Stomach (tissue), 9 donors: ENCODE data around the gene PLCB4. TPM values are rescaled to one million over a fixed set of nuclear protein-coding genes. Genes with fewer than 3 reads are reported as not detected.

Source experiments
- DNase-seq, 2 donors: peaks; one replicate each; pipeline versions ENCODE4 v3.0.0 to v3.0.0-alpha.2; 2013 to 2019
- H3K27ac ChIP-seq, 5 donors: fragments of 200-600 bp in 4 of 5; sonication (generic) in 4 of 5; one replicate each; pipeline ENCODE4 v1.5.1; 2013 to 2019; ENCODE audit warnings: mild to moderate bottlenecking in 1 of 5, moderate library complexity in 1 of 5
- H3K27me3 ChIP-seq, 3 donors: fragments of 200-600 bp; sonication (generic); one replicate each; pipeline ENCODE4 v1.5.1; 2017 to 2019; ENCODE audit warnings: mixed run types in 1 of 3
- H3K36me3 ChIP-seq, 4 donors: fragments of 200-600 bp; sonication (generic); 1 replicate in 3 of 4; 2 replicates in 1 of 4; pipeline ENCODE4 v1.5.1; 2016 to 2019
- H3K4me1 ChIP-seq, 4 donors: fragments of 200-600 bp; sonication (generic); one replicate each; pipeline ENCODE4 v1.5.1; 2016 to 2019
- H3K4me3 ChIP-seq, 4 donors: fragments of 200-600 bp; sonication (generic) in 3 of 4; one replicate each; pipeline ENCODE4 v1.5.1; 2016 to 2019; ENCODE audit warnings: mild to moderate bottlenecking in 1 of 4
- H3K9me3 ChIP-seq, 4 donors: fragments of 200-600 bp; sonication (generic); one replicate each; pipeline ENCODE4 v1.5.1; 2016 to 2019
- EP300 ChIP-seq: sonication (generic); formaldehyde crosslinking; IDR thresholded peaks from one replicate; pipeline ENCODE4 v1.6.1; 2017; ENCODE audit warnings: antibody characterized with exemption
- POLR2A ChIP-seq, 4 donors: fragments of 450-650 bp; IDR thresholded peaks; one replicate each; pipeline ENCODE4 v1.6.1; 2016; ENCODE audit warnings: antibody characterized with exemption in 4 of 4, control low read depth in 2 of 4, mild to moderate bottlenecking in 1 of 4, moderate library complexity in 1 of 4
- POLR2AphosphoS5 ChIP-seq, 3 donors: sonication (generic); formaldehyde crosslinking; IDR thresholded peaks; one replicate each; pipeline ENCODE4 v1.6.1; 2016; ENCODE audit warnings: antibody characterized with exemption in 3 of 3
- WGBS, 5 donors: extraction: QIAGEN DNeasy Blood & Tissue Kit in 3 of 5; methylation state at CpG; one replicate each; pipeline versions ENCODE4 v1.1.5 to v1.1.7; 2013 to 2018; 5-methylcytosine and 5-hydroxymethylcytosine counted together
- intact Hi-C: fragments of 100-400 bp; cut with DNase I; formaldehyde crosslinking; loops from one replicate; pipeline ENCODE4 v1.15.1; 2023; ENCODE audit warnings: low total_unique reads
- polyA plus RNA-seq, 3 donors: library from polyadenylated mRNA; stranded (reverse); fragments of 200-250 nt; gene quantifications; one replicate each; pipeline ENCODE4 v1.2.3, GENCODE V29; 2013
- total RNA-seq, 5 donors: library from RNA; depleted of rRNA; stranded (reverse); fragments of >200 nt; gene quantifications; one replicate each; pipeline versions ENCODE4 v1.1.0 to v1.2.3, GENCODE V29; 2014 to 2016
- TF ChIP-seq, protein P1 (sequence below), 7 experiments: fragments of 450-650 bp in 4 of 7; fragments of 200-600 bp in 3 of 7; sonication (generic) in 3 of 7; IDR thresholded peaks; one replicate each; pipeline ENCODE4 v1.5.1; 2016 to 2019; ENCODE audit warnings: antibody characterized with exemption in 7 of 7, control low read depth in 2 of 7, mild to moderate bottlenecking in 1 of 7
- donor health status: healthy with polysubstance abuse.
- donor health status: Bipolar disorder and iron deficiency.
- donor health status: healthy.

Gene PLCB4
- total and polyA plus RNA-seq, 8 donors: 5.3 to 29.4 (median 22.3) TPM

DNA sequence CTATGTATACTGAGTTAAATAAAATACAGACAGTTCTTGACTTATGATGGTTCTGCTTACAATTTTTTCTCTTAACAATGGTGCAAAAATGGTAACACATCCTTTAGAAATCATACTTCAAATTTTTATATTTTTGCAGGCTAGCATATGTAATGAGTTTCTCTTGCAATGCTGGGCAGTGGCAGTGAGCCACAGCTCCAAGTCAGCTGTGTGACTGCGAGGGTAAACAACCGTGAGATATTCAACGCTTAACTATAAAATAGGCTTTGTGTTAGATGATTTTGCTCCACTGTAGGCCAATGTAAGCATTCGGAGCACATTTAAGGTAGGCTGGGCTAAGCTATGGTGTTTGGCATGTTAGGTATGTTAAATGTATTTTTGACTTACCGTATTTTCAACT is 136.1 kb downstream of the PLCB4 start:
- no peaks in the 10 kb centered on the region for H3K9me3 ChIP-seq
- H3K4me1 ChIP-seq: peaks cover 0 to 35% (median 8%) of the 10 kb centered on the region in 4 donors
- peak; percentile 26 to 42 for DNase-seq
- TF ChIP-seq POLR2AphosphoS5 (IDR thresholded peaks at IDR 0.05) (no peak), POLR2A (IDR thresholded peaks at IDR 0.05) (no peak), EP300 (no peak)
- TF ChIP-seq, protein P1, sequence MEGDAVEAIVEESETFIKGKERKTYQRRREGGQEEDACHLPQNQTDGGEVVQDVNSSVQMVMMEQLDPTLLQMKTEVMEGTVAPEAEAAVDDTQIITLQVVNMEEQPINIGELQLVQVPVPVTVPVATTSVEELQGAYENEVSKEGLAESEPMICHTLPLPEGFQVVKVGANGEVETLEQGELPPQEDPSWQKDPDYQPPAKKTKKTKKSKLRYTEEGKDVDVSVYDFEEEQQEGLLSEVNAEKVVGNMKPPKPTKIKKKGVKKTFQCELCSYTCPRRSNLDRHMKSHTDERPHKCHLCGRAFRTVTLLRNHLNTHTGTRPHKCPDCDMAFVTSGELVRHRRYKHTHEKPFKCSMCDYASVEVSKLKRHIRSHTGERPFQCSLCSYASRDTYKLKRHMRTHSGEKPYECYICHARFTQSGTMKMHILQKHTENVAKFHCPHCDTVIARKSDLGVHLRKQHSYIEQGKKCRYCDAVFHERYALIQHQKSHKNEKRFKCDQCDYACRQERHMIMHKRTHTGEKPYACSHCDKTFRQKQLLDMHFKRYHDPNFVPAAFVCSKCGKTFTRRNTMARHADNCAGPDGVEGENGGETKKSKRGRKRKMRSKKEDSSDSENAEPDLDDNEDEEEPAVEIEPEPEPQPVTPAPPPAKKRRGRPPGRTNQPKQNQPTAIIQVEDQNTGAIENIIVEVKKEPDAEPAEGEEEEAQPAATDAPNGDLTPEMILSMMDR (IDR thresholded peaks at IDR 0.05): no peak
- no peak overlapping the region for H3K27ac ChIP-seq
- WGBS, 5 donors: 27 to 57% (median 30%) methylated on average over 5 of the region's 5 CpGs
- H3K36me3 ChIP-seq: no peaks in the 10 kb centered on the region
- intact Hi-C loops: no loop called here
- H3K27me3 ChIP-seq: no peaks in the 10 kb centered on the region
- H3K4me3 ChIP-seq: no peak overlapping the region

DNA sequence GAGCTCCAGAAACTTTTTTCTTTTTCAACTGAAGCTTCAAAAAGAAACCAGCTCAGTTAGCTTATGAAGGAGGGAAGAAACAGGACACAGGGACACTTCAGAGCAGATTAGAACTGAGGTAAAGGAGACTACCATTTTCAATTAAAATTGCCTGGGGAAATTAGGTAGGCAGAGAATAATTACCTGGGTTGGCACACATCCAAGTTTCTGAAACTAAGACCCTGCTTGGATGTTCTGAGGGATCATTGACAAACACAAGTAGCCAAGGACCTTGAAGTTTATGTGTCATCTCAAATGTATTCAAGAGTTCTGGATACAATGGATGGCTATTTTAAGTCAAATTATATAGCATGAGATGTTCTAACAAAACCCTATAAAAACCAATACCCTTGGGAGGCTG is 137.6 kb downstream of the PLCB4 start:
- intact Hi-C loops: no loop called here
- Histone ChIP-seq H3K27me3 (no peaks in the 10 kb centered on the region), H3K4me1 (peaks cover 0 to 27% (median 5%) of the 10 kb centered on the region in 4 donors), H3K4me3 (no peak overlapping the region), H3K36me3 (no peaks in the 10 kb centered on the region), H3K9me3 (no peaks in the 10 kb centered on the region), H3K27ac (no peak overlapping the region)
- TF ChIP-seq POLR2A (IDR thresholded peaks at IDR 0.05) (no peak), POLR2AphosphoS5 (IDR thresholded peaks at IDR 0.05) (no peak), EP300 (no peak)
- TF ChIP-seq, protein P1 (IDR thresholded peaks at IDR 0.05): no peak
- no peak for DNase-seq

DNA sequence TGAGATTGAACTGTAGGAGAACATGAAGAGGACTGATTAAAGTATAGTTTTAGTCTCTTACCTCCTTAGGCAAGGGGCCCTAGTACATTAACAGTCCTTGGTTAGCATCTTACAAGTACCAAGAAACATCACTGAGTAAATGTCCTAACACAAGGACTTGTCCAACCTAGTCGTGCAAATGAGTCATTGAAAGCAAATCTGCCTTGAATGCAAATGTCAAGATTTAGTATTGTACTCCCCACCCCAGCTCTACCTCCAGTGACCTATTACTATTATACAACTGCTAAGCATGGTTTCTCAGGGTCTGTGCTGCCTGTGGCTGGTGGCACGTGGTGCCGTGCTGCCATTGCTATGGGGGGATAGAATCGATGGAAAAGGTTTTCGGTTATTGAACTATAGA is 138.4 kb downstream of the PLCB4 start:
- H3K36me3 ChIP-seq: no peaks in the 10 kb centered on the region
- no peak overlapping the region for H3K4me3 ChIP-seq
- H3K27me3 ChIP-seq: no peaks in the 10 kb centered on the region
- intact Hi-C loops: no loop called here
- DNase-seq: no peak
- TF ChIP-seq EP300 (no peak), POLR2A (IDR thresholded peaks at IDR 0.05) (no peak), POLR2AphosphoS5 (IDR thresholded peaks at IDR 0.05) (no peak)
- TF ChIP-seq, protein P1 (IDR thresholded peaks at IDR 0.05): no peak
- WGBS, 5 donors: 82 to 92% (median 87%) methylated on average over 5 of the region's 5 CpGs
- peaks cover 0 to 28% (median 5%) of the 10 kb centered on the region in 4 donors for H3K4me1 ChIP-seq
- H3K9me3 ChIP-seq: no peaks in the 10 kb centered on the region
- no peak overlapping the region for H3K27ac ChIP-seq

DNA sequence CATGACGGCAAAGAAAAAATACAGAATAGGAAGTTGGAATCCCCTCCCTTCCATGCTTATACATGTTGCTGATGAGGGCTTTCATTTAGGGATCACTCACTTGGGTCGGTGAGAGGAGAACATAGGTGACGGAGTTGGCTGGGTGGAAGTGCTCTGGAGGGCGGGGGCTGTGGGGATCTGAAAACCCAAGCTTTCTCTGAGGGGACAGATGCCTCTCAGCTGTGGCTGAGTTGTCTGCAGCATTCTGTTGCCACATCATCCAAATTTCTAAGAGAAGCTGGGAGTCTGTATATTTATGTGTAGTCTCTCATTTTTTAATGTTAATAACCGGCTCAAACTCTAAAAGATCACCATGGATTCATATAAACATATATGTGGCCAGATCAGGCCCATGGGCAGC is 141.5 kb downstream of the PLCB4 start:
- no peak for TF ChIP-seq EP300
- TF ChIP-seq POLR2AphosphoS5 (IDR thresholded peaks at IDR 0.05): no peak
- TF ChIP-seq POLR2A (IDR thresholded peaks at IDR 0.05): no peak
- TF ChIP-seq, protein P1 (IDR thresholded peaks at IDR 0.05): no peak
- 73 to 91% (median 86%) methylated on average over 5 of the region's 5 CpGs for WGBS, 5 donors
- intact Hi-C loops: no loop called here

More for the DNA sequence above, 141.5 kb downstream of the PLCB4 start:
- Histone ChIP-seq H3K9me3 (no peaks in the 10 kb centered on the region), H3K27ac (no peak overlapping the region), H3K4me1 (peaks cover 0 to 20% (median 4%) of the 10 kb centered on the region in 4 donors), H3K4me3 (no peak overlapping the region), H3K27me3 (no peaks in the 10 kb centered on the region), H3K36me3 (no peaks in the 10 kb centered on the region)
- no peak for DNase-seq
